ENCODE data around the gene TFAP2D.

TFAP2D gene

DNA sequence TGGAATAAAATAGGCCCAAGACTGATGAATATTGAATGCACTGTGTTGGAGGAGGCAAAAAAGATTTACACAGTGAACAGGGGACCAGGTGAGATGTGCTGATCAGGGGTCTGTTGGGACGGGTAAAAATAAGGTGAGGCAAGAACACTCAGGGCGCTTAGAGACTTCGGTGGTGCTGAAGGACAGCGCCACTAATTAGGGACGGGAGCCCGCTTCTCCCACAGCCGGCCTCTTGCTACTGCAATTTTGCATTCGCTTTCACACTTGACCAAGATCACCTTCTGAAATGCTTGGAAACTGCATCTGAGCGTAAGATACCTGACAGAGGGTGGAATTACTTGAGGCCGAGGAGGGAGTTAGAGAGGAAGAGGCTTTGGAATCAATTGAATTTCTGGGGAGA, 7.3 kb downstream of the TFAP2D start:
- Histone ChIP-seq H3K27me3 (peaks cover 0 to 55% of the 10 kb centered on the region in 2 donors), H3K27ac (no peak overlapping the region), H3K36me3 (no peaks in the 10 kb centered on the region), H3K4me1 (no peaks in the 10 kb centered on the region), H3K9me3 (no peaks in the 10 kb centered on the region), H3K4me3 (no peak overlapping the region)
- intact Hi-C loops (cut with DNase I; ENCODE audit: low total_unique reads): no loop called here
- DNase-seq: no peak
- TF ChIP-seq, protein P1, sequence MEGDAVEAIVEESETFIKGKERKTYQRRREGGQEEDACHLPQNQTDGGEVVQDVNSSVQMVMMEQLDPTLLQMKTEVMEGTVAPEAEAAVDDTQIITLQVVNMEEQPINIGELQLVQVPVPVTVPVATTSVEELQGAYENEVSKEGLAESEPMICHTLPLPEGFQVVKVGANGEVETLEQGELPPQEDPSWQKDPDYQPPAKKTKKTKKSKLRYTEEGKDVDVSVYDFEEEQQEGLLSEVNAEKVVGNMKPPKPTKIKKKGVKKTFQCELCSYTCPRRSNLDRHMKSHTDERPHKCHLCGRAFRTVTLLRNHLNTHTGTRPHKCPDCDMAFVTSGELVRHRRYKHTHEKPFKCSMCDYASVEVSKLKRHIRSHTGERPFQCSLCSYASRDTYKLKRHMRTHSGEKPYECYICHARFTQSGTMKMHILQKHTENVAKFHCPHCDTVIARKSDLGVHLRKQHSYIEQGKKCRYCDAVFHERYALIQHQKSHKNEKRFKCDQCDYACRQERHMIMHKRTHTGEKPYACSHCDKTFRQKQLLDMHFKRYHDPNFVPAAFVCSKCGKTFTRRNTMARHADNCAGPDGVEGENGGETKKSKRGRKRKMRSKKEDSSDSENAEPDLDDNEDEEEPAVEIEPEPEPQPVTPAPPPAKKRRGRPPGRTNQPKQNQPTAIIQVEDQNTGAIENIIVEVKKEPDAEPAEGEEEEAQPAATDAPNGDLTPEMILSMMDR (IDR thresholded peaks at IDR 0.05): no peak

DNA sequence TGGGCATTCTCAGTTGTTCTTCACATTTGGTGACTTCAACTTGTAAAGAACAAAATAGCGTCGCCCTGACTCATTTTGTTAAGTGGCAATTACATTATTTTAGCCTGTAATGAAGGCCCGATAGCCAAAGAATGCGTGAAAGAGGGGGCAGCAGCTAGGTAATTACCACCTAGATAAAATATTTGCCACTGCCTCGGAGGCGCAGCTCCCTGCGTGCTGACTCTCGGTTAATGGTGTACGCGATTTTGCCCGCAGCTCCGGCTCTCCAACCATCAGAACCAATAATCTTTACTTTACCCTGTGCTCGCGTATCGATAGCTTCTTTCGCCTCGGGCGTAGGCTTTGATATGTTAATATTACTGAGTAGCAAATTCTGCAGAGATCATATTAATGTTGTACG, 8.7 kb downstream of the TFAP2D start:
- Histone ChIP-seq H3K4me3 (no peak overlapping the region), H3K36me3 (no peaks in the 10 kb centered on the region), H3K9me3 (no peaks in the 10 kb centered on the region), H3K4me1 (no peaks in the 10 kb centered on the region), H3K27me3 (peaks cover 0 to 46% of the 10 kb centered on the region in 2 donors), H3K27ac (no peak overlapping the region)
- no peak for DNase-seq
- intact Hi-C loops (cut with DNase I; ENCODE audit: low total_unique reads): no loop called here
- TF ChIP-seq, protein P1 (IDR thresholded peaks at IDR 0.05): no peak

DNA sequence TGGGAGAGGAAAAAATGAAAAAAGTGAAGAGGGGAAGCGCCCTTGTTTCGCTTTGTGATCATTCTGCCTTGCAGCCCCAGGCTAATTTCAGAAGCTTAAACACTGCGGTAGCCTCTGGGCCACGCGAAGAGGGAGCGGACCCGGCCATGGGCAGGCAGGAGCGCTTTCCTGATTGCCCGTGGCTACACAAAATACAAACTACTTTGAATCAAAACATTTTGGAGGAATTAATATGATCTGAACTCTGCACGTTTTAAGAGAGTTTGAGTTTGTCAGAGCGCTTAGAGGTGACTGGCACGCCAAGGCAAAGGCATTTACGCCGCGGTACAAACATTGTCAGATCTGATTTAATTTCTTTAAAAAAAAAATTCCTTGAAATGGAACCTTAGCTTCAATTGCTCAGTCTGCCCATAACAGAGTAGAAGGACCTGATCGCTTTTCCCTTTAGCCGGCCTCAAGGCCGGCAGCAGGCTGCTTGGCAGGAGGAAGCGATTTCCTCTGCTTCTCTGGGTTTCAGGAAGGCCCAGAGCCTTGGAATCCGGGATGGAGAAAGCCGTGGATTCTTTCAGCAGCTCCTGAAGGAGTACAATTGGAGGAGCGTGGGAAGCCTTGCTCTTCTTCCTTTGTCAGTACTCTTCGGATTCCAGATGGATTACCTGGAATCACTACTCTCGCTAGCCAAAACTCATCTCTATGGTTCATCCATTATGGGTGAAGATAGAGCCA, 9.7 kb downstream of the TFAP2D start:
- Histone ChIP-seq H3K4me1 (no peaks in the 10 kb centered on the region), H3K4me3 (no peak overlapping the region), H3K9me3 (no peaks in the 10 kb centered on the region), H3K27ac (no peak overlapping the region), H3K36me3 (no peaks in the 10 kb centered on the region), H3K27me3 (peaks cover 0 to 46% of the 10 kb centered on the region in 2 donors)
- intact Hi-C loops (cut with DNase I; ENCODE audit: low total_unique reads): no loop called here
- TF ChIP-seq, protein P1 (IDR thresholded peaks at IDR 0.05): no peak
- no peak for DNase-seq

DNA sequence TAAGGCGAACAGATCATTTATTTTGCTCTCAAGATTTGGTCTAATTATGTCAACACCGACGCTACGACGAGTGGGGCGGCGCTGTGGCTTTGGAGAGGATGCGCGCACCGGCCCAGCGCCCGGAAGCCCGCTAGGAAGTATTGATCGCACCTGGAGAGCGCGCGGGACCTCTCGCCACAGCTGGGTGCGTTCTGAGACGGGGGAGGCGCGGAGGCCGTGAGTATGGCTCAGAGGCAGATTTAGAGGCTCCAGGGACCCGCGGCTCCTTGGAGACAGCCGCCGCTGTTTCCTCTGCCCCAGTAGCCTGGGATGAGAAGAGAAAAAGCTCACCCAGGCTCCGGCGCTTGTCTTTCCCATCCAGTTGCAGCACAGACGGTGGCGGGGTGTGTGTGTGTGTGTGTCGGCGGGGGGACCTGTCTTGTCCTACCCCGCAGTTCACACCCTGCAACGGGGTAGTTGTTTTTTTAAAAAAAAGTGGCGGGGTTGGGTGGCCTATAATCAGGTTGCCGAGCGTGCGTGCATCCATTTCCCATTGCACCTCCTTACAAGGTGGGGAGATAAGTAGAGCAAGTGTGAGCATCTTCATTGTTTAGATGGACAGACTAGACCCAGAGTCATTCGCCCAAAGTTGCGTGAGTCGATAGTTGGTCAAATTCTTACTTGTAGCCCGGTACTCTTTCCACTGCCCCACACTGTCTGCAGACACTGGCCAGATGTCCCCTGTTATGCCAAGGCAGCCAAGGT, 11.2 kb downstream of the TFAP2D start:
- no peak for DNase-seq
- Histone ChIP-seq H3K27ac (no peak overlapping the region), H3K36me3 (no peaks in the 10 kb centered on the region), H3K9me3 (no peaks in the 10 kb centered on the region), H3K27me3 (peaks cover 0 to 40% of the 10 kb centered on the region in 2 donors), H3K4me1 (no peaks in the 10 kb centered on the region), H3K4me3 (no peak overlapping the region)
- TF ChIP-seq, protein P1 (IDR thresholded peaks at IDR 0.05): no peak
- intact Hi-C loops (cut with DNase I; ENCODE audit: low total_unique reads): no loop called here

DNA sequence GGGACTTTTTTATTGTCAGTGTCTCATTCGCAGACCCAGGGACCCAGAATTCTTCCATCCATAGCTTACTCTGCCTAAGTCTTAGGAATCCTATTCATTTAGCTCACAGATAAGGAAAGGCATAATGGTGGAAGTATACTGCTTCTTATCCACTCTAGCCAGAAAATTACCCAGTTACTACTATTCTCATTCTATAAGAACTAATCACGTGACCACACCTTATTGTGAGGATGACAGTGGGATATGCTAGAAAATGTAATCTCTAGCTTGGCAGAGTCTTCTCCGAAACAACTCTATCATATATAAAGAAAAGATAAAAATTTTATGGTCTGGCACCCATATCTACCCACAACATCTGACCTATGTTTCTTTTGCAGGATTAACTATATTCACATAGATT, 21.2 kb downstream of the TFAP2D start:
- no peak overlapping the region for H3K27ac ChIP-seq
- no peaks in the 10 kb centered on the region for H3K4me1 ChIP-seq
- TF ChIP-seq, protein P1 (IDR thresholded peaks at IDR 0.05): no peak
- no peak for DNase-seq
- no peaks in the 10 kb centered on the region for H3K9me3 ChIP-seq
- intact Hi-C loops (cut with DNase I; ENCODE audit: low total_unique reads): no loop called here
- no peak overlapping the region for H3K4me3 ChIP-seq
- H3K27me3 ChIP-seq: no peaks in the 10 kb centered on the region
- H3K36me3 ChIP-seq: no peaks in the 10 kb centered on the region
